ENCODE data around the gene STAB1.

STAB1 gene, protein sequence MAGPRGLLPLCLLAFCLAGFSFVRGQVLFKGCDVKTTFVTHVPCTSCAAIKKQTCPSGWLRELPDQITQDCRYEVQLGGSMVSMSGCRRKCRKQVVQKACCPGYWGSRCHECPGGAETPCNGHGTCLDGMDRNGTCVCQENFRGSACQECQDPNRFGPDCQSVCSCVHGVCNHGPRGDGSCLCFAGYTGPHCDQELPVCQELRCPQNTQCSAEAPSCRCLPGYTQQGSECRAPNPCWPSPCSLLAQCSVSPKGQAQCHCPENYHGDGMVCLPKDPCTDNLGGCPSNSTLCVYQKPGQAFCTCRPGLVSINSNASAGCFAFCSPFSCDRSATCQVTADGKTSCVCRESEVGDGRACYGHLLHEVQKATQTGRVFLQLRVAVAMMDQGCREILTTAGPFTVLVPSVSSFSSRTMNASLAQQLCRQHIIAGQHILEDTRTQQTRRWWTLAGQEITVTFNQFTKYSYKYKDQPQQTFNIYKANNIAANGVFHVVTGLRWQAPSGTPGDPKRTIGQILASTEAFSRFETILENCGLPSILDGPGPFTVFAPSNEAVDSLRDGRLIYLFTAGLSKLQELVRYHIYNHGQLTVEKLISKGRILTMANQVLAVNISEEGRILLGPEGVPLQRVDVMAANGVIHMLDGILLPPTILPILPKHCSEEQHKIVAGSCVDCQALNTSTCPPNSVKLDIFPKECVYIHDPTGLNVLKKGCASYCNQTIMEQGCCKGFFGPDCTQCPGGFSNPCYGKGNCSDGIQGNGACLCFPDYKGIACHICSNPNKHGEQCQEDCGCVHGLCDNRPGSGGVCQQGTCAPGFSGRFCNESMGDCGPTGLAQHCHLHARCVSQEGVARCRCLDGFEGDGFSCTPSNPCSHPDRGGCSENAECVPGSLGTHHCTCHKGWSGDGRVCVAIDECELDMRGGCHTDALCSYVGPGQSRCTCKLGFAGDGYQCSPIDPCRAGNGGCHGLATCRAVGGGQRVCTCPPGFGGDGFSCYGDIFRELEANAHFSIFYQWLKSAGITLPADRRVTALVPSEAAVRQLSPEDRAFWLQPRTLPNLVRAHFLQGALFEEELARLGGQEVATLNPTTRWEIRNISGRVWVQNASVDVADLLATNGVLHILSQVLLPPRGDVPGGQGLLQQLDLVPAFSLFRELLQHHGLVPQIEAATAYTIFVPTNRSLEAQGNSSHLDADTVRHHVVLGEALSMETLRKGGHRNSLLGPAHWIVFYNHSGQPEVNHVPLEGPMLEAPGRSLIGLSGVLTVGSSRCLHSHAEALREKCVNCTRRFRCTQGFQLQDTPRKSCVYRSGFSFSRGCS (N-terminal part only)

DNA sequence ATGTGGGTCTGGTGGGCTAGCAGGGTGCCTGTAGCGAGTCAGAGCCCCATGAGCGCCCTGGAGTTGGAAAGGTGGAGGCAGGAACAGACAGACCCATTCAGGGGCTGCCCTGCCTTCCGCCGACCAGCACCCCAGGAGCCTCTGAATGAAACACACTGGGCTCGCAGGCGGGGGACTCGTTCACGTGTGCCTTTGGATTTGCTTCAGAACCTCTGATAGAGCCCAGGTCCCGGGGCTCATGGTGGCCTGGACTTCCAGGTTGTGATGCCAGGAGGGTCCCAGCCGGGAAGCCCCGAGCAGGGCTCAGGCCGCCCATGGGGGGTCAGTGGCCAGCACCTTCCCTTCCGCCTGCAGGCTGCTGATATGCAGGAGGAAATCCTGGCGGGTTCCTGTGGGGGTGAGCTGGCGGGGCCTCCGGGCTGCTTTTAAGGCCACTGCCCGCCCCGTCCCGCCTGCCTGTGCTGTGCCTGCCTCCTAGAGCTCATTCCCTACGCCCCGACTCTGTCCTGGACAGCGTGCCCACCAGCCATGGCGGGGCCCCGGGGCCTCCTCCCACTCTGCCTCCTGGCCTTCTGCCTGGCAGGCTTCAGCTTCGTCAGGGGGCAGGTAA, at the start of gene STAB1:
STAB1 (plus strand) TSS at position 453 of the 610 bp plus-strand sequence; CDS start at position 529, 76 bp downstream.
- in situ Hi-C loops (cut with HindIII; ENCODE audit: low pct_ligation_motif_present, low pct_unique_long_range_greater_than_20kb, low sequenced_read_pairs), result no loop called here
- DNase-seq, result no peak

DNA sequence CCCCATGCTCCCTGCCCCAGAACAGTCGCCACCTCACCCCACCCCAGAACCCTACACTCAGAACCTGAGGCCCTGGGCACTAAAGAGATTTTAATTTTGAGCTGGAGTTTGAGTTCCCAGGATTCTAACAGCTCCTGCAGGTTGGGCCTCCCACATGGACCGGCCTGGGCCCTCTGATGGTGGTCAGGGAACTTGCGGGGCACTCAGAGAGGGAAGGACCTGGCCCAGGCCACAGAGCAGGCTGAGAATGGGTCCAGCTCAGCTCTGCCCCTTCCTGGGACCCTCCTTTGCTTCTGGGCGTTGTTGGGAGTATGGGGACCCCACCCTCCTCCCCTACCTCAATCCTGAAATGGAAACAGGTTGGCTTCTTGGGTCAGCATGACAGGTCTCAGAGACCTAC, 49.1 kb upstream of the STAB1 start:
- in situ Hi-C loops (cut with HindIII; ENCODE audit: low pct_ligation_motif_present, low pct_unique_long_range_greater_than_20kb, low sequenced_read_pairs), result no loop called here
- no peak for DNase-seq

DNA sequence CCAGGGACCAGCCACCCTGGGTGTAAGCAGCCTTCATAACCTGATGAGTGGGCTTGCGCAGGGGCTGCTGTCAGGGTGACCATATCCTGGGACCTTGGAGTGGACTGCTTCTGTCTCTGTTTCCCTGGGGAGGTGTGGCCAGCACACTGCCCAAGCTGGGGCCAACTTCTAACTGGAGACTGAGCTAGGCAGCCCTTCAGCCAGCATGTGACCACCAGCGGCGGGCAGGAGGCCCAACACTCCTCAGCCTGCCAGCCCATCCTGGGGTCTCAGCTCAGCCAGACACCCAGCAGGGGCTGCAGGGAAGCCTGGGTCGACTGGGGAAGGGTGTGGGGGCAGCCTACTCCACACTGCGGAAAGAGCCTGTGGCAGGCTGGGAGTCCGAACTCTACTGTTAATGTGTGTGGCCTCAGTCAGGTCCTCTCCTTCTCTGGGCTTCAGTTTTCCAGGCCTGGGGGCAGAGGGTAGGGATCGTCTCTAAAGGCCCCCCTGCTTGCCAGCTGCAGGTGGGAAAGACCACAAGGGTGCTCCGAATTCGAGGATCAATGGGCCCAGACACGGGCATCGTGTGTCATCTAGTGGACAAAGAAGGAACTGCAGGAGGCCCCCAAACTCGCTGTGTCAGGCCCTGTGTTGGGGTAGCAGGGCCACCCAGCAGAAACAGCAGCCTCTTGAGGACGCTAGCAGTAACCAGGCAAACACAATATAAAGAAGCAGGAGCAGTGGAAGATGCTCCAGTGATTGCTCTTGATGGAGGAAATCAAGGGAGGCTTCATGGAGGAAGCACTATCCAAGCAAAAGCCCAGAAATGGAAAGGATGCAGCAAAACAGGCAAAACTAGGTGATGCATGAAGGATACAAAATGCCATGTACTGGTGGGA, 48.3 kb upstream of the STAB1 start:
- in situ Hi-C loops (cut with HindIII; ENCODE audit: low pct_ligation_motif_present, low pct_unique_long_range_greater_than_20kb, low sequenced_read_pairs), result no loop called here
- peak; percentile 58 for DNase-seq

DNA sequence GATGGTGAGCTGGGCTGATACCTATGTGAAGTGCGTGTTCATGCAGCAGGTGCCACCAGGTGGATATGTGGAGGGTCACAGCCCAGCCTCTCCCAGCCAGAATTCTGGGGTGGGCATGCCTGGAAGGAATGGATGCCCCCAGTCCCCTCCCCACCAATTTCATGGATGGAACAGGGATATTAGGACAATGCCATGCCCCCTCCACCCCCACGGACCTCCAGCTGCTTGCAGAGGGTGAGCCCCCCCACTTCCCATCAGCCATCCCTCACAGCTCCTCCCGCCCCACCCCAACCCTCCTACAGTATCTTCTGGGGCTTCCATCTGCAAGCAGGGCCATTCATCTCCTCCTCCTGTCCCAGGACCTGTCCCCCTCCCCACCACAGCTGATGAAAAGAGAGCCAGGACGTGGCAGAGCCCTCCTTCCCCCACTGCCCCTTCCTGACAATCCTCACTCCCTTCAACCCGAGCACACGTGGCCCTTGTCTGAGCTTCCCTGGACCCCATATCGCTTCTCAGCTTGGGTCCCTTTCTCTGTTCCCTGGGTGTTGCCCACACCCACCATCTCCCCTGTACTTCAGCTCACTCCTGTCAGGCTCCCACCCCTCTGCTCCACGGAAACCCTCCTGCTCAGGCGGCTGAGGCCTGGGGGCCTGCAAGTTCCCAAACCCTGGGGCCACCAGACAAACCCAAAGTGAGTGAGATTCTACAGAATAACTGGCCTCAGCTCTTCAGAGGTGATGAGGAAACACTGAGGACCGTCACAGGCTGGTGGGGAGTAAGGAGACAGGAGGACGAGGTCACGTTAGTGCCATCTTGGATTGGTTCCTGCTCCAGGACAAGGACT, 47.4 kb upstream of the STAB1 start:
- DNase-seq, result no peak
- in situ Hi-C loops (cut with HindIII; ENCODE audit: low pct_ligation_motif_present, low pct_unique_long_range_greater_than_20kb, low sequenced_read_pairs), result no loop called here

DNA sequence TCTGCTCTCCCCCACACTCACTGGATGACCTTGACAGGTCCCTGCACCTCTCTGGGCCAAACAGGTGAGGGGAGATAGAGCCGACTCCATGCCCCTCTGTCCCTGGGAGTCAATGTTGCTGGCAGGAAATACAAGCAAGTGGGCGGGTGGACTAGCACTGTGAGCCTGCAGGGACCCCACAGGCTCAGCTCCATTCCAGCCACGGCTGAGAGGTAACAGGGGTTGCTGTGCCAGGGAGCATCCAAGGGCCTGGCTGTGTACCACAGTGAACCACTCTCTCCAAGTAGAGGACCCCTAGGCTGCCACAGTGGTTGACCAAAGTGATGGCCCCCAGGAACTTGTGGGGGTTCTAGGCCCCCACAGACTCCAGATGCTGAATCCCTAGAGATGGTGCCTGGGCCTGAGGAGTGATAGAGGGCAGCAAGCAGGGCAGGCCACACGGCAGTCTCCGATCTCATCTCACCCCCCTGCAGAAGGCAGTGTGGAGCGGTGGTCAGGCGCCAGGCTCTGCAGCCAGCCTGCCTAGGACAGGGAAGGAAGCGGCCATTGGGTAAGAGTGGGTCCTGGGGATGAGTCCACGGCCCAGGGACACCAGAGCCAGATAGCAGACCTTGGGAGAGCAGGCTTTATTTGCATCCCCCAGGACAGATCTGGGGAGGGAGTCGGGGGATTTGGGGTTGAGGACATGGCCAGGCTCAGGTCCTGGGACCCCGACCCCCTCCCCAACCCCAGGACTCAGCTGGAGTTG, 44.5 kb upstream of the STAB1 start:
- peak; percentile 4 for DNase-seq
- in situ Hi-C loops (cut with HindIII; ENCODE audit: low pct_ligation_motif_present, low pct_unique_long_range_greater_than_20kb, low sequenced_read_pairs), result no loop called here

DNA sequence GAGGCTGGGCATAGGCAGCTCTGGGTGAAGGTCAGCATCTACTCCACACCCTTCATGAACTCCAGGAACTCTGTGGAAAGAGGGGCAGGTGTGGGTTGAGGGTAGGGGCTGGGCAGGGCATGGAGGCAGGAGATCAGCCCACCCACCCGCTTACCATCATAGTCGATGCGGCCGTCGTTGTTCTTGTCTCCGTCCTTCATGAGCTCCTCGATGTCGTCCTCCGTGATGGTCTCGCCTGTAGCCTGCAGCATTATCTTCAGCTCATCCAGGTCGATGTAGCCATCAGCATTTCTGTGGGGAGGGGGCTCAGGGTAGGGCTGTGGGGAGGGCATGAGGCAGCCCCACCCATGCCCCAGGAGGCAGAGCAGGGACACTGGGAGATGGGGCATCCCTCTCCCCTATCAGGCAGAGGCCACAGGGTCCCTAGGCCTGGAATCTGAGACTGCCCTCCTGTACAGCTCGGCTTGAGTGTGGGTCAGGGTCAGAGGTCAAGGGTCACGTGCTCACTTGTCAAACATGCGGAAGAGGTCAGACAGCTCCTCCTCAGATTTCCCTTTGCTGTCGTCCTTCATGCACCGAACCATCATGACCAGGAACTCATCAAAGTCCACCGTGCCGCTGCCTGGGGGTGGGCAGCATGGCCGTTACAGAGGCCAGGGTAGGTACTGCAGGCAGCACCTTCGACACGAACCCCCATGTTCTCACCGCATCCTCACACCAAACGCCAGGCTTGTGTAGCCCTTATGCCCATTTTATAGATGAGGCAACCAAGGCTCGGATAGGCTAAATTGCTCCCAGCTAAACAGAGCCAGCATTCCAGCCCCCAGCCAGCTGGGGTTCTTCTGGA, 43.7 kb upstream of the STAB1 start:
- in situ Hi-C loops (cut with HindIII; ENCODE audit: low pct_ligation_motif_present, low pct_unique_long_range_greater_than_20kb, low sequenced_read_pairs), result no loop called here
- no peak for DNase-seq

DNA sequence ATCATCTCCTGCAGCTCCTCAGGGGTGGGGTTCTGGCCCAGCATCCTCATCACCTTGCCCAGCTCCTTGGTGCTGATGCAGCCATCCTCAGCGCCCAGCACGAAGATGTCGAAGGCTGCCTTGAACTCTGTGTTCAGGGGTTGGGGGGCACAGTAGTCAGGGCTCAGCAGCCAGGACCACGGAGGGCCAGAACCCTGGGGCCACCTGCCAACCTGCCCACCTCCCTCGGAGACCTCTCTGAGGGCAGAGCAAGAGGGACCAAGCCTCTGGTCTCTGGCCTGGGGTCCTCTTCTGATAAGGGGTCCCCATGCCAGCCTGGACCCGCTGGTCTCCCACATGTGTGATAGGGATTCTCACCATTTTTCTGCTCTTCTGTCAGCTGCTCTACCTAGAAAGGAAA, 43.0 kb upstream of the STAB1 start:
- in situ Hi-C loops (cut with HindIII; ENCODE audit: low pct_ligation_motif_present, low pct_unique_long_range_greater_than_20kb, low sequenced_read_pairs), result no loop called here
- DNase-seq, result no peak

DNA sequence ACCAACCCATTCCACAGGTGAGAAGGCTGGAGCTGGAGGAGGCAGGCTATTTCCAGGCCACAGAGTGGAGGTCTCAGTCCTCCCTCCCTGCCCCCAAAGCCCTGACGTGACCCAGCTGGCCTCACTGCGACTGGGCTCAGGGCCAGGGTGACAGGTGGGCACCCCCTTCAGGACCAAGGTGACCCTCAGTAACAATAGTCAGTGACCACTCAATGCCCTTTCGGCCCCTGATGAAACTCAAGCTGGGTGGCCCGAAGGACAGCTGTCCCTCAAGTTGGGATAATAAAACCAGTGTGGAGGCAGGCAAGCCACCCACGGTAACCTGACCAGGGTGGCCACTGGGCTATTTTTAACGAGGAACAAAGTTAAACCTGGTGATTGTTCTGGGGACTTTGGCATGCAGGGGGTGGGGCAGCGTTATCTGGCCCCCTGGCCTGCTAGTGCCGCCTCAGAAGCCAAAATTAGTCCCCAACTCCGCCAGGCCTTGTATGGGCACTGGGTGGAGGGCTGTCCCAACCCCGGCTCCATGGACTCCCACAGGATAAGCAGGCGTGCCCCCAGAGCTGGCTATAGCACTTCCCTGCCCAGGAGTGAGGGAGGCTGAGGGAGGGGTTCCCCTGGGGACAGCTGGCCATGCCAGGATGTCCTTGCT, 42.4 kb upstream of the STAB1 start:
- no peak for DNase-seq

DNA sequence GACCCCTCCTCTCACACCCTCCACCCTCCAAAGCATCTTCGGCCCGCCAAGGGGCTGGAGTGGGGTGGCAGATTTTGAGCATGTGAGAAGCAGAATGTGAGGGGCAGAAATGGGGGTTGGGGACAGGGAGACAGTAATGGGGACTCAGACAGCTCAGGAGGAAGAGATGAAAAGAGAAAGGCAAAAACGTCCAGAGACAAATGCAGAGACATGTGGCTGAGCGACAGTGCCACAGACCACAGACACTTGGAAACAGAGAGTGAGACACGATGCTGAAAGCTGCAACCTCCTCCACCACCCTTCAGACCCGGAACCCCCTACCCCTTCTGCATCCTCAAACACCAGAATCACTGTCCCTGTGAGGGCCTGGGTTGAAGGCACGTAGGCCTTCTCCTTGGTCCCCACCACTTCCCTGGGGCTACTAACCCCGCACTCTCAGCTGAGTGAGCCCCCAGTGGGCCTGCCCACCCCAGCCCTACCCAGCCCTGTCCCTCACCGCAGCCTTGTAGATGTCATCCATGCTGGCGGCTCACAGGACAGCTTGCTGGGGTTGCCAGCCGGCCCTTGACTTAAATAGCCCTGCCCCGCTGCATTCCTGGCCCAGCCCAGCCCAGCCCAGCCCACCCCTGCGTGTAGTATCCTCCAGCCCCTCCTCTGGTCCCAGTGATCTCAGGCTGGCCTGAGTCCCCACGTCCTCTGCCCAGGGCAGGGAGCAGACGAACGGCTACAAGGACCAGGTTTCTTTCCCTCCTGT, 41.5 kb upstream of the STAB1 start, which contains the start of gene TNNC1:
TNNC1 (minus strand) TSS at position 546 of the 754 bp plus-strand sequence; CDS start at position 520, 26 bp downstream.
- in situ Hi-C loops (cut with HindIII; ENCODE audit: low pct_ligation_motif_present, low pct_unique_long_range_greater_than_20kb, low sequenced_read_pairs), result no loop called here
- no peak for DNase-seq

More for the DNA sequence above, 42.4 kb upstream of the STAB1 start:
- in situ Hi-C loops (cut with HindIII; ENCODE audit: low pct_ligation_motif_present, low pct_unique_long_range_greater_than_20kb, low sequenced_read_pairs), result no loop called here

DNA sequence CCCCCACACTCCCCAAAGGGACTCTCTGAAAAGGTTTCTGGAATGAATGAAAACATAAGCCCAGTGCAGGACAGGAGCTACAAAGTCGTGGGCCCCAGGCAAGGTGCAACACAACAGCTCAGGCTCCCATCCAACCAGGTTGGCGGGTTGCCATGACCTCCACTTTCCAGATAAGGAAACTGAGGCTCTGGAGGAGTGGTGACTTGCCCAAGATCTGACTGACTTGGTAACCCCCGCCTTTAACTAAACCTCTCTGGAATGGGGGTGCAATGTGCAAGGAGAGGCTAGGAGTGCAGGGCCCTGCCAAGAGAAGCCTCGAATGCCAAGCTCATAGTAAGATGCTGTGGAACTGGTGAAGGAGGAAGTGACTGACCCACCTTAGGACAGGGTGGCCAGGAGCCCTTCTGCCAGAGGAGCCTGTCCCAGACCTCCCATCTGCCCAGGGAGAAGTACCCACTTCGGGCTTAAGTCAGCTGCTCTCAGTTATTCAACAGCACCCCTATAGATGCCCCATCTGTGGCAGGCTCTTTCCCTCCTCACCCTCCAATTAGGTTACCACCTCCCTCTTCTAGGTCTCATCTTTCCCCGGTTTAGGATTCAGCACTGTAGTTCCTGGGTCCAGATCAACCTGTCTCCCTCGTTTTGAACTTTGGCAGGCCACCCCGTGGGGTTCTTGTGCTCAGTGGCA, 40.7 kb upstream of the STAB1 start:
- no peak for DNase-seq
- in situ Hi-C loops (cut with HindIII; ENCODE audit: low pct_ligation_motif_present, low pct_unique_long_range_greater_than_20kb, low sequenced_read_pairs), result no loop called here

DNA sequence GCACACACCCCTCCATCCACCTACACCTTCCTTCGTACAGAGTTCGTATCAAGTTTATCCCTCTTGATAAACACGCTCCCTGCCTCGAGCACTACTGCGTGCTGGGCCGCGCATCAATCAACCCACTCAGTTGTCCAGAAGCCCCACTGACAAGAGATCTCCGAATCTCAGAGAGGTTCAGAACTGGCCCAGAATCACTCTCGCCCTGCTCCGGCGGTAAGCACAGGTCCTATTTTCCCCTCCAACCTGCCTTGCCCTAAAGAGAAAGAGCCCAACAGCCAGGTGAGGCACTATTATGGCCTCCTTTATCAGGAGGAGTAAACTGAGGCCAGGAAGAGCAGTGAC, 40.2 kb upstream of the STAB1 start:
- in situ Hi-C loops (cut with HindIII; ENCODE audit: low pct_ligation_motif_present, low pct_unique_long_range_greater_than_20kb, low sequenced_read_pairs), result no loop called here

DNA sequence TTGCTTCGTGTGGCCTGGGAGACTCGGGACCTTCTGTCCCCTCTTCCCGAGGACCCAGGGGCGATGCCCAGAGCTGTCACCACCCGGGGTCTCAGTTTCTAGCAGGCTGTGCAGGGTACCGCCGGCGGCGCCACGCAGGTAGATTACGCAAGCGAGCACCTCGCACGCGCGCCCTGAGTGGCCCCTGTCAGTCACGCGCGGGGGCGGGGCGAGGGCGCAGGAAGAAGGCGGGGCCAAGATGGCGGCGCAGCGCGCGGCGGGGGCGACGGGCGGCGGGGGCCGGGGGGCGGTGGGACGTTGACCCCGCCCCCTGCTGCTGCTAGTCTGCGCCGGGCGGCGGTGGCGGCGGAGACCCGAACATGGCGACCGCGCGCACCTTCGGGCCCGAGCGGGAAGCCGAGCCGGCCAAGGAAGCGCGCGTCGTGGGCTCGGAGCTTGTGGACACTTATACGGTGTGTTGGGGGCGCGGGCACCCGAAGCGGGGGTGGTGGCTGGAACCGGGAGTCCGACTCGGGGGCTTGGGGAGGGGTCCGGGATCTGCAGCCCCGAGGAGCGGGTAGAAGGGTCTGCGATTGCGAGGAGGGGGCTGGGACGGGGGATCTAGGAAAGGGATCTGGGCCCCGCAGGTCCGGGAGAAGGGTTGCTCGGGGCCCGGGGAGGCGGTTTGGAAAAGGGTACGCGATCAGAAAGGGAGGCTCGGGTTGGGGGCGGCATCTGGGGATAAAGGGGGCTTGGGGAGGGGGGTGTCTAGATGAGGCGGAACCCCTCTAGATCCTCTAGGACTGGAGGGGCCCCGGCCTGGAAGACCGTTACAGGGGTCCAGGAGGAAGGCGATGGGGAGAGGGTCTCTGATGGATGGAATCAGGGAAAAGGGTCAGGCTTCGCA, 39.6 kb upstream of the STAB1 start, which contains the start of gene NISCH:
NISCH (plus strand) TSS at position 322 of the 886 bp plus-strand sequence; CDS start at position 360, 38 bp downstream.
- DNase-seq, result peak; percentile 80
- in situ Hi-C loops (cut with HindIII; ENCODE audit: low pct_ligation_motif_present, low pct_unique_long_range_greater_than_20kb, low sequenced_read_pairs), result no loop called here

More for the DNA sequence above, 40.2 kb upstream of the STAB1 start:
- DNase-seq, result no peak
